Stimulated activated CD8-positive, alpha-beta memory T cell treated with anti-CD3 and anti-CD28 coated beads, Interleukin-4, amount 100 ng/mL, for 4 hours (primary cell): ENCODE measurements around the gene CNTROB.

ENCODE experiments used
- DNase-seq, 2 donors: peaks; one replicate each; pipeline ENCODE4 v3.0.0-alpha.2; 2020; ENCODE audit warnings: low read depth in 2 of 2, low spot score in 1 of 2

CNTROB gene

DNA sequence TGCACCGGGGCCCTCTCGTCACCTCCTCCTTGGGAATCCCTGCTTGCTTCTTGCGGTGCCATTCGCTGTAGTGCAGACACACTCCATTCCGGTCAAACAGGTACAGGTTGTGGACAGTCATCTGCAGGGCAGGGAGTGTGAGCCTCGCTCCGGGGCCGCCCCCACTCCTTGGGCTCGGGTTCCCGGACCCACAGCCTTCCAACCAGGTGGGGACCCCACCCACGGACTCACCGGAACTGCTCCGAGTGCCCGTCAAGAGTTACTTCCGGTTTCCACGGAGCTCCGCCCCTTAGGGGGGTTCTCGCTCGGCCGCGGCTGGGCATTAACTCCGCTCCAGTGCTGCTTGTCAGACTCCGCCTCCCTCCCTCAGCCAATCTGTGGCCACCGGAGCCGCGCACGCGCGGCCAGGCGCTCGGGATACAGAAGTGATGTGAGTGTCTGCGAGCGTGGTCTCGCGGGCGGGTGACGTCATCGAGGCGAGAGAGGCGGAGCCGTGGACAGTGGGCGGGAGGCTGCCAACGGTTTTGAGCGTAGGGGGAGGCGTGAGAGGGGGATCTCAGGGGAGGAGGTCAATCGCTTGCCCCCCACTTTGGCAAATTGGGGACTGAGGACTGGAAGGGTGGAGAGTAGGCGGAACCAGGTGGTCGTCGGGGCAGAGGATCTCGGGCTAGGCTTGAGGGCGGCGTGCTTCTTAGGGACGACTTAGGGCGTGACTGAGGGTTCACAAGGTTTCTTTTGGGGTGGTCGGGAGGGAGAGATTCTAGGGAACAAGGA is at the start of gene CNTROB, which contains the start of gene TRAPPC1:
CNTROB (plus strand) TSS at position 498 of the 774 bp plus-strand sequence. CDS start 874 bp downstream, outside the sequence.
TRAPPC1 (minus strand) TSS at position 238 of the 774 bp plus-strand sequence; CDS start at position 121, 117 bp downstream.
- peak; percentile 98 to 99 for DNase-seq

GRCh38 chr17:7882629-7883028 is 49.4 kb upstream of the CNTROB start:
- DNase-seq: no peak

- peak in 1 of 2 donors; percentile 21 for DNase-seq
Measured at GRCh38 chr17:7883781-7884386, 48.1 kb upstream of the CNTROB start.

DNA sequence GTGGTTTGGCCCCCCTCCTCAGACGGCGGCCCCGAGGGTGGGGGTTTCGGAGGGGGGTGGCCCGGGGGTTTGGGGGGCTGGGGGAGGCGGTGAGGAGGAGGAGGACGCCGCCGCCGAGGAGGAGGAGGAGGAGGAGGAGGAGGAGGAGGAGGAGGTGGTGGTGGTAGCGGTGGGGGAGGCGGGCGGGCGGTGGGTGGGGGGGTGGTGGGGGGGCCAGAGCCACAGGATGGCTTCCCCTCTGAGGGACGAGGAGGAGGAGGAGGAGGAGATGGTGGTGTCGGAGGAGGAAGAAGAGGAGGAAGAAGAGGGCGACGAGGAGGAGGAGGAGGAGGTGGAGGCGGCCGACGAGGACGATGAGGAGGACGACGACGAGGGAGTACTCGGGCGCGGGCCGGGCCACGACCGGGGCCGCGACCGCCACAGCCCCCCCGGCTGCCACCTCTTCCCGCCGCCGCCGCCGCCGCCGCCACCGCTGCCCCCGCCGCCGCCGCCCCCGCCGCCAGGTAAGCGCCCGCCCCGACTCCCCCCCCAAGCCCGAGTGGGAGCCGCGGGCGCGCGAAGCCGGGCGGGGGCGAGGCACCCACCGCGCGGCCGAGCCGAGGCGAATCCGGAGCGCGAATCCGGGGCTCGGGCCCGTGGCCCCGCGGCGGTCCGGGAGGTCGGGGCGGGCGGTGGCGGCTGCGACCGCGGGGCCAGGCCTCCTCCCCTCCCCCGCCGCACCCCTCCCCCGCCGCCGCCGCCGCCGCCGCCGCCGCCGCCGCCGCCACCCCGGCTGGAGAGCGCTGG is 47.2 kb upstream of the CNTROB start:
- DNase-seq: peak; percentile 17 to 32

GRCh38 chr17:7885367-7886226 is 46.4 kb upstream of the CNTROB start:
- peak; percentile 4 to 27 for DNase-seq

GRCh38 chr17:7886227-7887037 is 45.6 kb upstream of the CNTROB start:
- peak; percentile 11 to 29 for DNase-seq

DNA sequence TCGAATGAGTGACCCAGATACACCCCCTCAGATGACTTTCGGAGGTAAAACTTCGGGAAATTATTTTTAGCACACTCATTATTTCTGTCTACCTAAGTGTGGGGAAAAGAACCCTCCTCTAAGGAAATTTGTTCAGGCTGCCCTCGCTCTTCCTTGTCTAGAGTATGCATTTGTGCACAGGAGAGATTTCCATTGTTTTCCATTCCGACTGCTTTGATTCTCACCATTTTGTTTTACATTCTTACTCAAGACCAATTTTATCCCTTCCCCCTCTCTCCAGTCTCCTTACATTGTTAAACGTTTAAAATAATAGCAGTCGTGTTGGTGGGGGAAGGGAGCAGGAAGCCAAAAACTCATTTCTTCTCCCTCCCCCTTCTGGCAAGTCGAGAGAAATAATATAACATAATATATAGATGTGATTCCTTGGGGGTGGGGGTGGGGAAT is 44.9 kb upstream of the CNTROB start:
- no peak for DNase-seq

- DNase-seq: peak; percentile 82 to 87
Measured at GRCh38 chr17:7887482-7888183, 44.4 kb upstream of the CNTROB start.

- peak in 1 of 2 donors; percentile 19 for DNase-seq
Measured at GRCh38 chr17:7888184-7888920, 43.7 kb upstream of the CNTROB start, which contains the start of gene CHD3. TSS of gene CHD3 (plus strand) at chr17:7888789. CDS start at chr17:7889001, 212 bp downstream.

- no peak for DNase-seq
Measured at GRCh38 chr17:7889166-7889955, 42.6 kb upstream of the CNTROB start.

DNA sequence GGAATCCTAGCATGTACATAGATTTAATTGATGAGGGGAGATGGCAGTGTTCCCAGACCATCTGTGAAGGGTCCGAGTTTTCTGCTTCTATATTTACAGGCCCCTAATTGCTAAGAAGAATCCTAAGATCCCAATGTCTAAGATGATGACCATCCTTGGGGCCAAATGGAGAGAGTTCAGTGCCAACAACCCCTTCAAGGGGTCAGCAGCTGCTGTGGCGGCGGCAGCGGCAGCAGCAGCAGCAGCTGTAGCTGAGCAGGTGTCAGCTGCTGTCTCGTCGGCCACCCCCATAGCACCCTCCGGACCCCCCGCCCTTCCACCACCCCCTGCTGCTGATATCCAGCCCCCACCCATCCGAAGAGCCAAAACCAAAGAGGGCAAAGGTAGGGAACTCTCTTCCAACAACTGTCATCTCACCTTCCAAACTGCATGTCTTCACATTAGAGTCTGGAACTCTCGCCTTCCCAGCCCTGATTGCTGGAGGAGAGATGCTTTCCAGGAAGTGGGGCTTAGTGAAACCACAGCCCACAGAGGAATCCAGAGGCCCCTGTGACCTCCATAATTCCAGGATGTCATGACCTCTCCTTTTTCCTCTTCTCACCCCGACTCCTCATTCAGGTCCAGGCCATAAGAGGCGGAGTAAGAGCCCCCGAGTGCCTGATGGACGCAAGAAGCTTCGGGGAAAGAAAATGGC is 38.7 kb upstream of the CNTROB start:
- no peak for DNase-seq

DNA sequence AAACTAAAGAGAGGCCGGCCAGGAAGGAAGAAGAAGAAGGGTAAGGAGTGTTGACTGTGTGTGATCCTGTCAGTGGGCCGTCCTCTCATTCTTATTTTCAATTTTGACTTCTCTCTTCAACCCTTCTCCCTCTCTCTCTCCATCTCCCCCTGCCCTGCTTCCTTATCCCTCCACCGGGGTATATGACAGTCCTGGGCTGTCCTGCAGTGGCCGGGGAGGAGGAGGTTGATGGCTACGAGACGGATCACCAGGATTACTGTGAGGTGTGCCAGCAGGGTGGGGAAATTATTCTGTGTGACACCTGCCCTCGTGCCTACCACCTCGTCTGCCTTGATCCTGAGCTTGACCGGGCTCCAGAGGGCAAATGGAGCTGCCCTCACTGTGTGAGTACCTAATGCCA is 37.8 kb upstream of the CNTROB start:
- DNase-seq: no peak

- DNase-seq: no peak
Measured at GRCh38 chr17:7894866-7895265, 37.1 kb upstream of the CNTROB start.

GRCh38 chr17:7897090-7897489 is 34.9 kb upstream of the CNTROB start:
- no peak for DNase-seq

- DNase-seq: no peak
Measured at GRCh38 chr17:7897773-7898172, 34.2 kb upstream of the CNTROB start.

DNA sequence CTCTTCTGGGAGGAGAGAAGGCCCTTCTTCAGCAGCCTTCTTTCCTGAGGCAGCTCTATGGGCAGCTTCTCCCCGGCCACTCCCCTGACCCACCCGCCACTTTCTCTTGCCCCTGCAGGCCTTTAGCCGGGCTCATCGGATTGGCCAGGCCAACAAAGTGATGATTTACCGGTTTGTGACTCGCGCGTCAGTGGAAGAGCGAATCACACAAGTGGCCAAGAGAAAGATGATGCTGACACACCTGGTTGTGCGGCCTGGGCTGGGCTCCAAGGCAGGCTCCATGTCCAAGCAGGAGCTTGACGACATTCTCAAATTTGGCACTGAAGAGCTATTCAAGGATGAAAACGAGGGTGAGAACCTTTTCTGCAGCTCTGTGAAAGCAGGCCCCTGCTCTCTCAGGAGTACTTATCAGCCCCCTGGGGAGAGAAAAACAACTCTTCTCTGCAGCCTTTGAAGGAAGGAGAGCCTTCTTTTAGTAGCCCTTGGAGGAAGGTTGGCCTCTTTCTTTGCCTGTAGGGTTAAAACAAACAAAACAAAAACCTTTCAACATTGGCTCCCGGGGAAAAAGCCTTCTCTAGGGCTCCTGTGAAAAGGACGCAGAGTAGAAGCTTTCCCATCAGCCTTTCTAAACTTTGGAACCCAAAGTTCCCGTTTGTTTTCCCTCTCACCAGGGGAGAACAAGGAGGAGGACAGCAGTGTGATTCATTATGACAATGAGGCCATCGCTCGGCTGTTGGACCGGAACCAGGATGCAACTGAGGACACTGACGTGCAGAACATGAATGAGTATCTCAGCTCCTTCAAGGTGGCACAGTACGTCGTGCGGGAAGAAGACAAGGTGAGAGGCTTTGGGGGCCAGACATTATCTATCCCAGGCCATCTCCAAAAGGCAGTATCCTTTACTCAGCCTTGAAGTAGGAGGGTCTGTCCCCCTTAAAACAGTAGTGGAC is 28.6 kb upstream of the CNTROB start:
- no peak for DNase-seq
